ENCODE measurements around the gene FXYD7. TPM values are rescaled to one million over a fixed set of nuclear protein-coding genes. Genes with fewer than 3 reads are reported as not detected.
A peak's percentile ranks its signal among the peaks of the same experiment; 100 is the strongest.

The FXYD7 gene
- total and polyA plus RNA-seq, 10 donors: 1.2 to 4.4 (median 2.3) TPM; not detected in 1

DNA sequence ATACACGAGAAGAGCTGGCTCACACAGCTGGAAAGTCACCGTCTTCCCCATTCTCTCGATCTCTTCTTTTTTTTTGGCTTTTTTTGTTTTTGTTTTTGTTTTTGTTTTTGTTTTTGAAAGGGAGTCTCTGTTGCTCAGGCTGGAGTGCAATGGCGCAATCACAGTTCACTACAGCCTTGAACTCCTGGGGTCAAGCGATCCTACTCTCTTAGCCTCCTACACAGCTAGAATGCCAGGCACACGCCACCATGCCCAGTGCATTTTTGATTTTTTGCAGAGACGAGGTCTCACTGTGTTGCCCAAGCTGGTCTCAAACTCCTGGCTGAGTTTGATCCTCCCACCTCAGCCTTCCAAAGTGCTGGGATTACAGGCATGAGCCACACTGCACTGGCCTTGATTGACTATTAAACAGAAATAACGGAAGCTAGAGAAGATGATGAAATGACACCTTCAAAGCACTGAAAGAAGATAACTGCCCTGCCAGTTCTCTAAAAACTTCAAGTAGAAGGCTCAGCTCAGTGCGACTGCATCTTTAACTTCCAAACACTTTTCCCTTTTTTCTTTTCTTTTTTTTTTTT lies 23.4 kb upstream of the FXYD7 start:
- TF ChIP-seq, protein P1, sequence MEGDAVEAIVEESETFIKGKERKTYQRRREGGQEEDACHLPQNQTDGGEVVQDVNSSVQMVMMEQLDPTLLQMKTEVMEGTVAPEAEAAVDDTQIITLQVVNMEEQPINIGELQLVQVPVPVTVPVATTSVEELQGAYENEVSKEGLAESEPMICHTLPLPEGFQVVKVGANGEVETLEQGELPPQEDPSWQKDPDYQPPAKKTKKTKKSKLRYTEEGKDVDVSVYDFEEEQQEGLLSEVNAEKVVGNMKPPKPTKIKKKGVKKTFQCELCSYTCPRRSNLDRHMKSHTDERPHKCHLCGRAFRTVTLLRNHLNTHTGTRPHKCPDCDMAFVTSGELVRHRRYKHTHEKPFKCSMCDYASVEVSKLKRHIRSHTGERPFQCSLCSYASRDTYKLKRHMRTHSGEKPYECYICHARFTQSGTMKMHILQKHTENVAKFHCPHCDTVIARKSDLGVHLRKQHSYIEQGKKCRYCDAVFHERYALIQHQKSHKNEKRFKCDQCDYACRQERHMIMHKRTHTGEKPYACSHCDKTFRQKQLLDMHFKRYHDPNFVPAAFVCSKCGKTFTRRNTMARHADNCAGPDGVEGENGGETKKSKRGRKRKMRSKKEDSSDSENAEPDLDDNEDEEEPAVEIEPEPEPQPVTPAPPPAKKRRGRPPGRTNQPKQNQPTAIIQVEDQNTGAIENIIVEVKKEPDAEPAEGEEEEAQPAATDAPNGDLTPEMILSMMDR (IDR thresholded peaks at IDR 0.05 in 8 of 11, conservative IDR thresholded peaks at IDR 0.05 in 3 of 11): no peak
- no peak for TF ChIP-seq POLR2AphosphoS5 (IDR thresholded peaks at IDR 0.05)
- no peak for TF ChIP-seq POLR2A (IDR thresholded peaks at IDR 0.05)

DNA sequence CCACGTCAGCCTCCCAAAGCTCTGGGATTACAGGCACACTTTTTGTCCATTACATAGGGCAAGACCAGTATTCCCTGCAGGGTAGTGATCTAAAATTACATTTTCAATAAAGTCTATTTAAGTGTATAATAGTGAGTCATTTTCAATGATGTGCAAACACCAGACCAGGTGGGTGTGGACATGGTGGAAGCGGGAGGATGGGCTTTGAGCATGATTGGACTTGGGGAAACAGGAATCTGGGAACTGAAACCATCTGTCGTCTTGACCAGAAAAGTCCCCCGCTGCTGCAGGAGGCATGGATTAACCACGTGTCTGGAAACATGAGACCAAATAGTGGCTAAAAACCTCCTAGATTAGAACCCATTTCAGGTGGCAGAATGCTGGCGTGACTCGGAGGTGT lies 22.6 kb upstream of the FXYD7 start:
- Histone ChIP-seq H3K4me3 (no peak overlapping the region), H3K27ac (peak overlapping the region in 2 of 8 donors; percentile 24 to 56), H3K9me3 (no peaks in the 10 kb centered on the region), H3K4me1 (peaks cover 9 to 66% (median 30%) of the 10 kb centered on the region in 6 donors), H3K27me3 (replicated peaks in 1 of 7) (no peaks in the 10 kb centered on the region), H3K36me3 (no peaks in the 10 kb centered on the region)
- intact Hi-C loops (cut with DNase I; ENCODE audit: low total_unique reads): no loop called here
- no peak for DNase-seq
- WGBS, 5 donors: 56 to 71% (median 66%) methylated on average over 7 of the region's 7 CpGs
- TF ChIP-seq POLR2A (IDR thresholded peaks at IDR 0.05) (no peak), POLR2AphosphoS5 (IDR thresholded peaks at IDR 0.05) (no peak)
- TF ChIP-seq, protein P1 (IDR thresholded peaks at IDR 0.05 in 8 of 11, conservative IDR thresholded peaks at IDR 0.05 in 3 of 11): no peak

More for the DNA sequence above, 23.4 kb upstream of the FXYD7 start:
- no peak for DNase-seq
- peaks cover 7 to 66% (median 29%) of the 10 kb centered on the region in 6 donors for H3K4me1 ChIP-seq
- intact Hi-C loops (cut with DNase I; ENCODE audit: low total_unique reads): no loop called here
- H3K9me3 ChIP-seq: no peaks in the 10 kb centered on the region
- peak overlapping the region in 4 of 8 donors; percentile 24 to 66 (median 60) for H3K27ac ChIP-seq
- H3K4me3 ChIP-seq: no peak overlapping the region
- peaks cover 0 to 7% (median 0%) of the 10 kb centered on the region in 7 donors for H3K27me3 ChIP-seq (replicated peaks in 1 of 7)
- no peaks in the 10 kb centered on the region for H3K36me3 ChIP-seq
- WGBS, 5 donors: 64 to 83% (median 72%) methylated on average over 9 of the region's 9 CpGs

DNA sequence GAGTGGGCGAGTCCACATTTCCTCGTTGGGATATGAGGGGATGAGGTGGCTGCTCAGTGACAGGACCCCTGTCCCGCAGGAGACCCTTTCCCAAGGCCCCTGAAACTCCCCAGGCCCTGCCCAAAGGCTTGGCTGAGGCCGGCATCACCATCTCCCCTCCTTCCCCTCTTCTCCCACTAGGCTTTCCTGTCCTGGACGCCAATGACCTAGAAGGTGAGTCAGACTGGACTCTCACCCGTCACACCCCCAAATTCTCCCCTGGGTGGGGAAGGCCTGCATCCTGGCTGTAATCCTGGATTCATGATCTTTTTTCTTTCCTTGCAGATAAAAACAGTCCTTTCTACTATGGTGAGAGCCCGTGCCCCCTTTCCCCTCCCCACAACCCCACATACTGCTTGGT lies 22.2 kb upstream of the FXYD7 start:
- H3K4me1 ChIP-seq: peaks cover 9 to 69% (median 31%) of the 10 kb centered on the region in 6 donors
- no peak overlapping the region for H3K4me3 ChIP-seq
- TF ChIP-seq POLR2A (IDR thresholded peaks at IDR 0.05) (no peak), POLR2AphosphoS5 (IDR thresholded peaks at IDR 0.05) (no peak)
- TF ChIP-seq, protein P1 (IDR thresholded peaks at IDR 0.05 in 8 of 11, conservative IDR thresholded peaks at IDR 0.05 in 3 of 11): no peak
- 66 to 88% (median 75%) methylated on average over 7 of the region's 7 CpGs for WGBS, 5 donors
- intact Hi-C loops (cut with DNase I; ENCODE audit: low total_unique reads): no loop called here
- H3K9me3 ChIP-seq: no peaks in the 10 kb centered on the region
- H3K27me3 ChIP-seq (replicated peaks in 1 of 7): no peaks in the 10 kb centered on the region
- H3K36me3 ChIP-seq: no peaks in the 10 kb centered on the region
- H3K27ac ChIP-seq: peak overlapping the region in 1 of 8 donors; percentile 21
- no peak for DNase-seq

DNA sequence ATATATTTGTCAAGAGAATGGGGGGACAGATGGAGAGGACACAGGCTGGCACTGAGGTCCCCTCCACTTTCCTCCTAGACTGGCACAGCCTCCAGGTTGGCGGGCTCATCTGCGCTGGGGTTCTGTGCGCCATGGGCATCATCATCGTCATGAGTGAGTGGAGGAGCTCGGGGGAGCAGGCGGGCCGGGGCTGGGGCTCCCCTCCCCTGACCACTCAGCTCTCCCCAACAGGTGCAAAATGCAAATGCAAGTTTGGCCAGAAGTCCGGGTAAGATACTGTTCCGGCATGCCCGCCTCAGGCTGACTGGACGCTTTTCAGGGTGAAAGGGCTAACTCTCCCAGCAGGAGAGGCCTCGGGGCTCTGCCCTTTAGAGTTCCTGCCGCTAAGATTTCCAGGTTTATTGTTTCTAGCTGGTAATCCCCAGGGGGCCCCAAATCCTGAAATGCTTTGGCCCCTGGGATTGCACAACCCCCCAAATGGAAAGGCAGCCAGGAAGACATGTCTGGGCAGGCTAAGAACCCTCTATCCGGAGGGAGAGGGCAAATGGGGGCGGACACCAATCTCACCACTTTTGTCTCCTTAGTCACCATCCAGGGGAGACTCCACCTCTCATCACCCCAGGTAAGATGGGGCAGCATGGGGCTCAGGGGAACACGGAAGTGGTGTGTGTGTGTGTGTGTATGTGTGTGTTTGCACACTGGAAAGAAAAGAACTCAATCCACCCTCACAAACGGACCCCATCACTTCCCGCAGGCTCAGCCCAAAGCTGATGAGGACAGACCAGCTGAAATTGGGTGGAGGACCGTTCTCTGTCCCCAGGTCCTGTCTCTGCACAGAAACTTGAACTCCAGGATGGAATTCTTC lies 20.1 kb upstream of the FXYD7 start:
- no peak for DNase-seq

More for the DNA sequence above, 20.1 kb upstream of the FXYD7 start:
- Histone ChIP-seq H3K9me3 (no peaks in the 10 kb centered on the region), H3K4me3 (no peak overlapping the region), H3K36me3 (no peaks in the 10 kb centered on the region), H3K27me3 (replicated peaks in 1 of 7) (no peaks in the 10 kb centered on the region), H3K27ac (peak overlapping the region in 3 of 8 donors; percentile 84 to 88 (median 87)), H3K4me1 (peaks cover 9 to 59% (median 35%) of the 10 kb centered on the region in 6 donors)
- intact Hi-C loops (cut with DNase I; ENCODE audit: low total_unique reads): no loop called here
- 90 to 94% (median 91%) methylated on average over 18 to 19 of the region's 19 CpGs for WGBS, 5 donors
- no peak for TF ChIP-seq POLR2AphosphoS5 (IDR thresholded peaks at IDR 0.05)
- TF ChIP-seq, protein P1 (IDR thresholded peaks at IDR 0.05 in 8 of 11, conservative IDR thresholded peaks at IDR 0.05 in 3 of 11): no peak
- no peak for TF ChIP-seq POLR2A (IDR thresholded peaks at IDR 0.05)
